LoVo (cell line): ENCODE measurements around the gene CFAP251.

ENCODE experiments used
- DNase-seq: peaks from one replicate; pipeline ENCODE4 v3.0.0-alpha.2; 2016; ENCODE audit warnings: low spot score

CFAP251 gene

DNA sequence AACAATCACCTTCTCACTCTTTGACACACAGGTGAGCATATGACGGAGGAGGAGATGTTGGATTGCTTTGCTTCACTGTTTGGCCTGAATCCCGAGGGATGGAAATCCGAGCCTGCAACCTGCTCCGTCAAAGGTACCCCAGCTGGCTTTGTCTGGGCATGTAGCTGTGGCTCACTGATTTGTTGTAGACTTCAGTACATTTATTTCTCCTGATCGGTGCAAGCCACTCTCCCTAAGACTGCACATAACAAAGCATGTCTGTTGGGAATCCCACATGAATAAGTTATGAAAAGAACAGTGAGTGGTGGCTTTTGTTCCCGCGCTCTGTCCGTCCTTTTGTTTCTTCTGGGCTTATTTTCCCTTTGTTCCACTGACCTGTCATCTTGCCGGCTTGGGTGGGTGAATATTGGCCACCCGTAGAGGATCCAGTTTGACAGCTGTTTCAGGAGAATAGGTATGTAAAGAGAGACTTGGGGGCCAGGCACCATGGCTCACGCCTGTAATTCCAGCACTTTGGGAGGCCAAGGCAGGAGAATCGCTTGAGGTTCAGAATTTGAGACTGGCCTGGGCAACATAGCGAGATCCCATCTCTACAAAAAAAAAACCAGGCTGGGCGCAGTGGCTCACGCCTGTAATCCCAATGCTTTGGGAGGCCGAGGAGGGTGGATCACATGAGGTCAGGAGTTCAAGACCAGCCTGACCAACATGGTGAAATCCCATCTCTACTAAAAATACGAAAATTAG is 83.2 kb downstream of the CFAP251 start:
- no peak for DNase-seq

DNA sequence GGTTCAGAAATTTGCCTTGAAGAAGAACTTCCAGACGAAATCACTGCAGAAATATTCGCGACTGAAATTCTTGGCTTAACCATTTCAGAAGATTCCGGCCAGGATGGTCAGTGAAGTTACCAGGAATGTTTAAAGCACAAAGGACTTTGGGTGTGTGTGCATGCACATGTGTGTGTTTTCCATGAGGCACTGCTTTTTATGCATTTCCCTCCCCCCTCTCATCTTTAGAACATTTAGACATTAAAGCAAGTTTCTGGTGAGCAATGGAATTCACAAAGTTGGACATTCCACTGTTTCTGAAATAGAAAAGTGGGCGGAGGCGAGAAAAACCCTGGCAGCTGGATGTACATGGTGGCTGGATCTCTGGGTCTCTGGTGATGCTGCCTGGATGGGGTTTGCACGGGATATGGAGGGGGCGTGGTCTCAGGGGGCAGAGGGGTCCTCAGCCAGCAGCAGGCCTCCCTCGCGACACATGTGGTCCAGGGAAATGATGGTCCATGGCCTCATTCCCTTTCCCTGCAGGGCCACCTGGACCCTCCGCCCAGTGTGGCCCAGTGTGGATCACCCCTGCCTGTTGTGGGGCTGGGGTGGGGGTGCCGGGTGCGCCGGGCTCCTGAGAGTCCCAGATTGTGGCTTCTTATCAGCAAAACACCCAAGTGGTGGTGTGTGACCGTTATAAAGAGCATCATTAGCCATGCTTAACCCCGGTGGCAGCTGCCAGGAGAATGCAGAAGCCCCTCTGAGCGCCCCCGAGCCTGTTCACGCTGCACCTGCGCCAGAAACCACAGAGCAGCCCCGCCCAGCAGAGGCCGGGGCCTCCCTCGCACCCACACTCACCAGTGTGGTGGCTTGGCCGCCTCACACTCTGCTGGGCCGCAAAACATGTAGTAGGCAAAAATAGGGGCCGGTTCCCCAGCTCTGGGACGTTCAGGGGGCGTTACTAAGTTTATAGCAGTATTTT is 85.5 kb downstream of the CFAP251 start:
- DNase-seq = no peak

DNA sequence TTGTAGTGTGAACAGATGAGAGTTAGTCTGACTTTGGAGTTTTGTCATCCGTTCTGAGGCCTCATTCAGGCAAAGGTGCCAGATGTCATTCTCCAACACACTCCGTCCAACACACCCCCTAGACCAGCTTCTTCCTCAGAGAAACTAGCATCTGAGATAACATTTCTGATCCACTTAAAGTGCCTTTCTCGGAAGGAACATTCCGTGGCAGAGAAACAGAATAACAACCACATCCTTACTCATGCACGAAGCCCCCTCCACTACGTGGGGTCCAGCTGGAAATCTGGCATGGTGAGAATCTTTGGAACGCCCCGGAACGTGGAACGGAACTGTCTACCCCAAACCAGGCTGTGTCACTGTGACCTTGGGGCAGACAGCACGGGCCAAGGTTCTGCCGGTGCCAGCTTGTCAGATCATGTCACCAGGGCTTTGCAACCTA is 86.3 kb downstream of the CFAP251 start:
- DNase-seq = no peak

DNA sequence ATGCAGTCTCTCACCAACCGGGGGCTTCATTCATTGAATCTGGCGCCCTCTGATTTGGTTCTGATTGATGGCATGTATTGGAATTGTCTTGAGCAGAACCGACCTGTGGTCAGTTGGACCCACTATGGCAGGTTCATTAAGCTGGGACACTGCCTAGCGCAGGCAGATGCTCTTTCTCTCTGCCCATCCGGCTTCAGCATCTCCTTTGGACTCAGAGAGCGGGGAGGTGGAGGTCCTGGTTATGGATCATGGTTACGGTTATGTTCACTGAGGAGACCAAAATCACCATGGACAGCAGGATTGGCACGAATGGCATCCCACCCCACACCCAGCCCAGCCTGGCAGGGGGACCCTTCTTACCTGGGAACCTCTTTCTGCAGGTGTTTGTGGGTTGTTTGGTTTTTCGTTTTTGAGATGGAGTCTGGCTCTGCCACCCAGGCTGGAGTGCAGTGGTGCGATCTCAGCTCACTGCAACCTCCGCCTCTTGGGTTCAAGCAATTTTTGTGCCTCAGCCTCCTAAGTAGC is 86.9 kb downstream of the CFAP251 start:
- no peak for DNase-seq

DNA sequence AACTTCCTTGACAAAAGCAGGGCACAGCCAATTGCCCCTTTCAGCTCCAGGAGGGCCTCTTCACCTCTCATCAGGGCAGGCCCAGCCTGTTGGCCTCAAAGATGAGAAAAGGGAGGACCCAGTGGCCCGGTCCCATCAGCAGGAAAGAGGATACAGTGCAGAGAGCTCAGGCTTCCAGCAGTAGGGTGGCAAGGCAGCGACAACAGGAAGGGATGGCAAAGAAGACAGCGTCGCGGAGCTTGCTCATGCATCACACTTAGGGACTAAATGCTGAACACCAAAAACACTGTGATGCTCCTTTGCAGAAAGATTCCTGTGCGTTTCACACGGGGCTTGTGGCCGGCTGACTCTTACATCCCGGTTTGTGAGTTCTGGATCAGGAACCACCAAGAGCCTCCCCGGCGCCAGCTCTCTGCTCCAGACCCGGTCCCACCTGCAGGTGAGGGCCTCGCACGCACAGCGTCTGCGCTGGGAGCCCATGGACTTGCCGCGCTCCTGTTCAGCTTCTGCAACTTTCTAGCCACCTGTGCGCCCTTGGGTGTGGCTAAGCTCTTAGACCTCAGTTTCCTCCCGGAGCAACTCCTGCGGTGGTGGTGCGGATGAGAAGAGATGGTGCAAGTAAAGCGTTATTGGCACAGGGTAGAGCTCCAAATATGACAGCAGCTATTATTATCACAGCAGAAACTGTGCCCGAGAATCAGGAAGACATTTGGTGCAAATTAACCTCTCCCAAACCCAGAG is 88.0 kb downstream of the CFAP251 start:
- no peak for DNase-seq

DNA sequence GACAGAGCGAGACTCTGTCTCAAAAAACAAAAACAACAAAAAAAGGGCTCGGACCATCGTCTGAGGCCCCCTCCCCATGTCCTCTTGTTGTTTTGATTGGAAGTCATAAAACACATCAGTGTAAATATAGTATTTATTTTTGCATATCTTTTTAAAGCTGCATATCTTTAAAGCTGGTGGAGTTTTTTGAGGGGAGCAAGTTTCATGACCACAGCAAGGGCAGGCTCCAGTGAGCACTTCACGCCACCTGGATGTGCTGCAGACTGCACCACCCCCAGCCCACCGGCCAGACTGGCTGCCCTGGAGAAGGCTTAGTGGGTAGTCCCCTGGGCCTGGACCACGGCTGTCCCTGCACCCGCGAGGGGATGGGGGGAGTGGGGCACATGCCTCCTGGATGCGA is 91.3 kb downstream of the CFAP251 start:
- DNase-seq = no peak

DNA sequence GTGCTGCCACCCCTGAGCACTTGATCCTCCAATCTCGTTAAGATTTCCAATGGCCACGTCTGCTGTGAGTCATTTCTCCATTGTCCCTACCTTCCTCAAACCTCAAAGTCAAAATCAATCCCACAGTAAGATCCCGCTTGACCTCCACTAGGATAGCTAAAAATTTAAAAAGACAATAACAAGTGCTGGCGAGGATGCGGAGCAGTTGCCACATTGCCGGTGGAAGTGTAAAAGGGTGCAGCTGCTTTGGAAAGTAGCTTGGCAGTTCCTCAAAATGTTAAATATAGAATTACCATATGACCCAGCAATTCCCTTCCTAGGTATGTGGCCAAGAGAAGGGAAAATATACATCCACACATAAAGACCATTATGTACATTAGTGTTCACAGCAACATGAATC is 93.8 kb downstream of the CFAP251 start:
- DNase-seq = no peak

DNA sequence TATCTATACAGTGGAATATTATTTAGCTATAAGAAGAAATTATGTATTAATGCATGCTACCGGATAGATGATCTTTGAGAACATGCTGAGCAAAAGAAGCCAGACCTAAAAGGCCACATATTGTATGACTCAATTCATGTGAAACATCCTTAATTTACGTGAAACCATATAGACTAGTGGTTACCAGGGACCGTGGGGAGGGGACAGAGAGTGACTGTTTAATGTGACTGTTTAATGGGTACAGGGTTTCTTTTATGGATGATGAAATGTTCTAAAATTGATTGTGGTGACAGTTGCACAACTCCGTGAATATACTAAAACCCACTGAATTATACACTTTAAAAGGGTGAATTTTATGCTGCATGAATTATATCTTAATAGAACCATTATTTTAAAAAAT is 94.7 kb downstream of the CFAP251 start:
- DNase-seq = no peak

DNA sequence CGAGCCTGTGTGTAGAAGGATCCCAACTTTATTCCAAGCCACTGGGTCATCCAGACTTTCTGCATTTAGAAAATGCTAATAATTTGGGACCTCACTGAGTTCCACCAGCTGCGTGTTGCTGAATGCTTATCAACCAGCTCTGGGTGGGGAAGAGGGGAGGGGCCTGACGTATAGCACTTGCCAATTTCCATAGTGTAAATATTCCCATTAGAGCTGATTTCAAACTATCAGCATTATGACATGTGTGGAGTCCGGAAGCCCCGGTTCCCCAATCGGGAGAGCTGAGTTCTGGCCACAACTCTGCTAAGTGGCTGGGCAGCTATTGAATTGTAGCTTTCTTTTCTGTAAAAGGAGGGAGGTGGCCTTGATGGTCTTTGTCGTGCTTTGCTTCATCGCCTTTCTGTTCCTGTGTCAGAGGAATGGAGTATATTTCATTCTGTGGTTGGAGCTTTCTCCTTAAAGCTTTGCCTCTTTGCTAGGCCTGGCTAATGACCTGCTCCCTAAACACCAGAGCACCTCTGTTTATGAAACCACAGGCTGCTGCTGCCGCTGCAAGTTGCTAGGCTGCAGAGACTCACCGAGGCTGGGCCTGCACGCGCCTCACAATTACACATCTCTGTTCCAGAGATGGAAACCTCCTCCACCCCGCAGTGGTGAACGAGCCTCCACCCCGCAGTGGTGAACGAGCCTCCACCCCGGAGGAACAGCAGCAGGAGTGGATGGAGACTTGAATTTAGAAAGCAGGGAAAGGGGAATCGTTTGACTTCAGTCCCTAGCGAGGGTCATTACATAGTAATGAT is 95.6 kb downstream of the CFAP251 start:
- DNase-seq = no peak

DNA sequence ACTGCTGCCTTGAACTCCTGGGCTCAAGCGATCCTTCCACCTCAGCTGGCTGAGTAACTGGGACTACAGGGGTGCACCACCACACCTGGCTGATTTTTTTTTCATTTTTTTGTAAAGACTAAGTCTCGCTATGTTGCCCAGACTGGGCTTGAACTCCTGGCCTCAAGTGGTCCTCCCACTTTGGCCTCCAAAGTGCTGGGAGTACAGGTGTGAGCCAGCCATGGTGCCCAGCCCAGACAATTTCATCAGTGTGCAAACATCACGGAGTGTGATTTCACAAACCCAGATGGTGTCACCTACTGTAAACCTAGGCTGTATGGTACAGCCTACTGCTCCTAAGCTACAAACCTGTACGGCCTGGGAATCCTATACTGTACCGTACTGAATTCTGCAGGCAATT is 96.4 kb downstream of the CFAP251 start:
- DNase-seq = no peak

DNA sequence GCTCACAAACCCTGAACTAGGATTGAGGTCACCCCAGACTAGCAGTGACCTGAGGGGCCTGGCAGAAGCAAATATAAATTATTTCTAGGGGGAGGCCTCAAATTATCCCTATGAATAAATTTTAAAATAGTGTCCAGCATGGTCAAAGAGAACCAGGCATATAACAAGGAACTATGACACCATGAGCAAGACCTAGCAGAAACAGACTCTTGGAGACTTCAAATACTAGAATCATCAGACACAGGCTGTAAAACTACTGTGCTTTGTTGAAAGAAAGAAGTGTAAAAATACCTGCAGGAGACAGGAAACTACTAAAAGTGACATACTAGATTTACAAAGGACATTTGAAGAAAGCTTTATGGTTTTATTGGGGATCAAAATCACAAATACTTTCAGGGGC is 100.1 kb downstream of the CFAP251 start:
- no peak for DNase-seq

DNA sequence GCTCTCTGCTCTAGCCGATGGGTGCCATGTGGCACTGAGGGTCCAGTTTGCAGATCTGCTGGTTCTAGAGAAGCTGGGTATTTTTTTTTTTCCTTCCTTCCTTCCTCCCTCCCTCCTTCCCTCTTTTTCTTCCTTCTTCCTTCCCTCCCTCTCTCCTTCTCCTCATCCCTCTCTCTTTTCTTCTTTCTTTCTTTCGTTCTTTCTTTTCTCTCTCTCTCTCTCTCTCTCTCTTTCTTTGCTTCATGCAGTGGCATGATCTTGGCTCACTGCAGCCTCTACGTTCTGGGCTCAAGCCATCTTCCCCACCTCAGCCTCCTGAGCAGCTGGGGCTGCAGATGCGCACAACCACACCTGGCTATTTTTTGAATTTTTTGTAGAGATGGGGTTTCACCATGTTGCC is 100.5 kb downstream of the CFAP251 start:
- no peak for DNase-seq

DNA sequence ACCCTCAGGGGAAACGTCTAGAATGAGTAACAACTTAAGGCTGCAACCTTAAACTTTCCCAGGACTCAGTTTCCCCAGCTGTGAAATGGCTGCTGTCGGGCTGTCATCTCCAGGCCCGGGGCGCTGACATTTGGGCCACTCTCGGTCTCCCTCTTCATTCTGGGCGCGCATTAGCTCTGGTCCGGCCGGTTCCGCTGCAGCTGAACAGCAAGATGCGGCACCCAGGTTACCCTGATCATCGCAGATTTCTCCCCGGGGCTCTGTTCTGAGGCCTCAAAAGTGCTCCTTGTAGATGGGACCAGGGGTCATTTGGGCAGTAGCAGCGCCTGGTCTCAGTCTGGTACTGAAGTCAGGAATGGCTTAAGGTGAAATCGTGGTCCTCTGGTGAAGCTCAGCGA is 102.4 kb downstream of the CFAP251 start:
- no peak for DNase-seq

DNA sequence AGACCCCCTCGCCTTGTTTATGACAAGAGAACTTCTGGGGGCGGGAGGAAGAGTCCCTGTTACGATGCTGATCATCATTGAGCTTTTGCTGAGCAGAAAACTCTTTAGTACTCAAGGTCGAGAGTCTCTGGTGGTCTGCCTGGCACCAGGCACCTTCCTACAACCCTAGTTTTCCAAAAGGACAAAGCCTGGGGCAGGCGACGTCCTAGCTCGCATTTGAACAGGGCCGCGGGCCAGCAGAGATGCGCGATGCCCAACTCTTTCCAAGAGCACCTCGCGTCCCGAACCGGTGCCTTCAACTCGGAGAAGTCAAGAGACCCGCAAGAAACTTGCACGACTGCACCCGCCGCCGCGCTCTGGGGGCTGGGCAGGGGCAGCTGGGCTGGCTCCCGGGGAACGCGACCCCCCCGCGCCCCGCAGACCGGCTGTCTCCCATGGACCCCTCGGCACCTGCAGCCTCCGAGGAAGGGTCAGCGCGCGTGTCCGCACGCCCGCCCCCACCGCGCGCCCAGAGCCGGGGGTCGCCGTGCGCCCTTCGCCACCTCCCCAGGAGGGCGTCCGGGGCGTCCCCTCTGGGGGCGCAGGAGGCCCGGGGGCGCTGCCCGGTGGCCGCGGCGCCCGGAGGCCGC is 102.9 kb downstream of the CFAP251 start:
- peak; percentile 21 for DNase-seq

DNA sequence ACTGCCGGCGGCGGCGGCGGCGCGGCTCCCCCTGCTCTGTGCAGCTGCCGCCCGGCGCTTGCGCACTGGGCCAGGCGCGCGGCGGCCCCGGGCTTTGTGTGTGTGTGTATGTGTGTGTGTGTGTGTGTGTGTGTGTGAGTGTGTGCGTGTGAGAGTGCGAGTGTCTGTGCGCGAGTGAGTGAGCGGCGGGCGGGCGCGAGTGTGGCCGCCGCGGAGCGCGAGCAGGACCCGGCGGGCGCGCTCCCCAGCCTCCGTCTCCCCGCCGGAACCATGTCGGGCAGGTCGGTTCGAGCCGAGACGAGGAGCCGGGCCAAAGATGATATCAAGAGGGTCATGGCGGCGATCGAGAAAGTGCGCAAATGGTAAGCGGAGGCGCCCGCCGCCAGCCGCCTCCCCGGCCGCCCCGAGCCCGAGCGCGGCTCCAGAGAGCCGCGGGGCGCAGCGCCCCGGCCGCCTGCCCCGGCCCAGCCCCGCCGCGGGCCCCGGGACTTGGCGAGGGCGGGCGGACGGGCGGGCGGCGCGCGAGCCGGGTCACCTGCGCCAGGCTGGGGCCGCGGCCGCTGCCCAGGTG is 103.5 kb downstream of the CFAP251 start, which contains the start of gene BCL7A:
Gene BCL7A, plus strand, starts transcription at position 63 of the 571 bp plus-strand sequence. Its CDS starts 208 bp downstream, at position 271.
- peak; percentile 64 for DNase-seq

DNA sequence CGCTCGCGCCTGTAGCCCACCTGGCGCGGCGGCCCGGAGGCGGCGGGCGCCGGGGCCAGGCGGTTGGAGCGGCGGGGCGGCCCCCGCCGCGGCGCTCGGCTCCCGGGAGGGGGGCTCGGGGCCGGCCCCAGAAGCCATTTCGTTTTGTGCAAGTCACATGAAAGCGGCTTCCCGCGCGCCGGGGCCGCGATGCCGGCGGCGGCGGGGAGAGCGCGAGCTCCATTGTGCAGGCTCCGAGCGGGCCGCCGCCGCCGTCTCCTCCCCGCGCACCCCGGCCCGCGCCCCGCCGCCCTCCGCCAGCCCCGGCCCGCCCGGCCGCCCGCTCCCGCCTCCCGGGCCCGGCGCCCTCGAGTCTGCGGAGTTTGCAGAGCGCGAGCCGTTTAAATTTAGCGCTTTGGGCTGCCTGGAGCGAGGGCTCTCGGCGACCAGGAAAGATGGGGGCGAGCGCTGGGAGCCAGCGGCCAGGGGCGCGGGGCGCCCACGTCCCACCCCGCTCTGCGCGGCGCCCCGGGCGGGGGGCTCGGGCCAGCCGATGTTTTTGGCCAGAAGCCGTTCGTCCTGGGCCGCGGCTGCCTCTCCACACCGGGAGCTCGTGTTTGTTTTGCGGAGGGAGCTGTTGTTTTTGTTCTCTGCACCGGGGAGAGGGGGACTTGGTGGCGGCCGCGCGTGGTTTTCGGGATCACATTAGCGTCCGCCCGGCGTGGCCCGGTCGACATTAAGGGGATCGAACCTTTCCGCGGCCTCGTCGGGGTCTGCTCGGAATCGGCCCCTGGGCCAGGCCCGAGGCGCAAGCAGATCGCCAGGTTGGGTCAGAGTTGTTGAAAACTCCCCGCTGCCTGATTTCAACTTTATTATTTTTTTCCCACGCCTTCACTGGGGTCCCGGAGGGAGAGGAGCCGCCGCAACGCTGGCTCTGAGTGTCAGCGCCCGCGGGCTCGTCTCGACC is 104.3 kb downstream of the CFAP251 start:
- DNase-seq = peak; percentile 26

DNA sequence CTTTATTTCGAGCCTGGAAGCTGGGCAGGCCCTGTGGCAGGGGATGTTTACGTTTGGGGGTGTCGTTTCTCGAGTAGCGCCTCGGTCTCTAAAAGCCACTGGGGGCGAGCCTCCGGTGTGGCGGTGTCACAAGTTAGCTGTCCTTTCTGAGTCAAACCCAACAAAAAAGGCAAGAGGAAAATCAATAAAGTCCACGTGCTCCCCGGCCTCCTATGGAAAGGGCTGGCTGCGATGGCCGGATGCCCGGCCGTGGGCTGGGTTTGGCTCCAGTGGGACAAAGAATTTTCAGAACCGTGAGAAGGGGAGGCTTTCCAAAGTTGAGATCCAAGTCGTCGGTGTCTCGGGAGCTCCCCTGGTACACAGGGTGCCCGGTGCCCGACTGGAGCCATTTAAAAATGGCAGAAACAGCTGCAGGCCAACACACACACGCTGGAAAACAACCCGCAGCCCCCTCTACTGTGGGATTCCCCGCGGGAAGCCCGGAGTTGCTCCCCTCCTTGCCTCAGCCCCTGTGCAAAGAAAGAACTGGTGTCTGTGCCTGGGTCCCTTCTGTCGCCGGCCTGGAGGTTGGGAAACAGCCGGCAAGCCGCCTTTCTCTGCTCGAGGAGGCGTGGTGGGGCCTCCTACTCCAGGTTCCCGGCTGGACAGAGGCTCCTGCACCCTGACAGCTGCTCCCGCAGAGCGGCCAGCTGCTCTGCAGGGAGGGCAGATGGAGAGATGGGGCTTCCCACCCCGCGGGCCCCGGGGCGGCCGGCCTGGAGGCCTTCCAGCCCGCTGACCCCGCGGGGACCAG is 105.1 kb downstream of the CFAP251 start:
- peak; percentile 45 for DNase-seq

DNA sequence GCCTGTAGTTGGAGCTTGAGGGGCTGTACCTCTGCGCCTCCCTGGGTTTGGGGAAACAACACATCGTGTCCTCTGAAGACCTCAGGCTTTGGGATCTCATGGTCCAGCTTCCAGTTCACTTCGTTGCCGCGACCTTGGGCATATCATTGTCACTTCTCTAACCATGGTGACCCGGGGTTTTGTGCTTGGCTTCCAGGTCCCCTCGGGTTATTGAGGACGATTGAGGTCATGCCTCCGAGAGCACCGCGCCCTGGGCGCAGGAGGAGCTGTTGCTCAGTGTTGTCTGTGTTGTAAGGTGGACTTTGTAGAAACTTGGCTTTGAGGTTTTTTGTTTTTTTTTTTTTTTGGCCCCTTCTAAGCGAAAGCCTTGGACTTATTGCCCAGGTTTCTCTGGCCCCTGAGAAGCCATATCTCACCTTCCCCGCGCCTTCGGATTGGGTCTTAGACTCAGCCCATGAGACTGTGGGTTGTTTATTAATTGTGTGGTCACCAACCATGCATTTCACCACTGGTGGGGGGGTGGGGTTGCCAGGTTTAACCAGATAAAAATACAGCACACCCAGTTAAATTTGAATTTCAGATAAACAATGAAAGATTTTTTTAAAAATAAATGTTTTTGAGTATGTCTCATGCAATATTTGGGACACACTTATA is 105.9 kb downstream of the CFAP251 start:
- no peak for DNase-seq
